ENCODE data around the gene DLGAP3.
"Not testable (repeated sequence)": the region's sequence is repeated elsewhere in the genome, so short reads cannot be mapped to it uniquely, and the experiment has no call there.

Gene DLGAP3

GRCh38 chr1:34929497-34929852 is at the start of gene DLGAP3:
DLGAP3 (minus strand) TSS chr1:34929650; CDS start chr1:34905383, 24,267 bp downstream.
- no peak for DNase-seq

GRCh38 chr1:34978921-34979320 is 49.5 kb upstream of the DLGAP3 start:
- no peak for DNase-seq

DNA sequence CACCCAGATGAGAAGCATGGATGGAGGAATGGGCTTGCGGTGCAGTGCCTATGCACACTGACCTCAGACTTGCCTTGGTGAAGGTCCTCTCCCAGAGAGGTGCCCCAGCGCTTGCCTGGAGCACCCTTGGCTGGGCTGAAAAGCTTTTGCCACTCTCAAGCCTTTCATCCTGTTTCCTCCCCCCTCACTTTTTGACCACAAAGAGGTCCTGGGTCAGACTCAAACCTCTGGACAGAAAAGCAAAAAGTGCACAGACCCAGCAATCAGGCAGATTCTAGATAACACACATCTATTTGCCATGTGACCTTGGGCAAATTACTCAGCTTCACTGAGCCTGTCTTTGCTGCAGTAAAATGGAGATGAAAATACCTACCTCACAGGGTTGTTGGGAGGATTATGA is 48.4 kb upstream of the DLGAP3 start:
- no peak for DNase-seq

GRCh38 chr1:34977210-34977471 is 47.7 kb upstream of the DLGAP3 start:
- no peak for DNase-seq

DNA sequence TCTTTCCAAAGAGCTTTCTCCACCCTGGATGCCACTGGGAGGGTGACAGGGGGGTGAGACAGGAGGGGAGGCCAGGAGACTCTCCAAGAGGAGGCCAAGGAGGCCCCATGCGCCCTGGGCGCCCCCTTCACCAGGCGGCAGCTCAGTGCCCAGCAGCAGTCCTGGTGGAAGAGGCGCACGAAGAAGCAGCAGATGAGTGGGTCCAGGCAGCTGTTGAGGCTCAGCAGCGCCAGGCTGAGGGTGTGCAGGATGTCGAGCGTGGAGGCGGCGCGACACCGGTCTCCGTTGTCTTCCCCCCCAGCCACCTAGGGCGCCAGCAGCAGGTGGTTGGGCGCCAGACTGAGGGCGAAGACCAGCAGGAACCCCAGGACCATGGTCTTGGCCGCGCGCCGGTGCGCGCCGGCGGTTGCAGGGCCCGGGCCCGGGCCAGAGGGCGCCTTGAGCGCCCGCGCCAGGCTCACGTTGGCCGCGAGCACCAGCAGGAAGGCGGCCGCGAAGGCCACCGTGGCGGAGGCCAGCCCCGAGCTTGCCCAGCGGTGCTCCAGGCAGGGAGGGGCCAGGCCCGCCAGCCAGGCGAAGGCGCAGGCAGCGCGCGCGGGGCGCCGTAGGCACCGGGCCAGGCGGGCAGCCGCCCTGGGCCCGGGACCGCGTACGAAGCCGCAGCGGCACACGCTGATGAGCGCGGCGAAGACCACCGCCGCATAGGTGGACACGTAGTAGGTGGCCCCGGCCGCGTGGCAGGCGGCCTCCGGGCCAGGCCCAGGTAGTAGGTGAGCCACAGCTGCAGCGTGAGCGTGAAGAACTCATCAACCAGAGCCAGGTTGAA is 47.1 kb upstream of the DLGAP3 start:
- DNase-seq, result no peak

GRCh38 chr1:34975771-34976170 is 46.3 kb upstream of the DLGAP3 start:
- no peak for DNase-seq

DNA sequence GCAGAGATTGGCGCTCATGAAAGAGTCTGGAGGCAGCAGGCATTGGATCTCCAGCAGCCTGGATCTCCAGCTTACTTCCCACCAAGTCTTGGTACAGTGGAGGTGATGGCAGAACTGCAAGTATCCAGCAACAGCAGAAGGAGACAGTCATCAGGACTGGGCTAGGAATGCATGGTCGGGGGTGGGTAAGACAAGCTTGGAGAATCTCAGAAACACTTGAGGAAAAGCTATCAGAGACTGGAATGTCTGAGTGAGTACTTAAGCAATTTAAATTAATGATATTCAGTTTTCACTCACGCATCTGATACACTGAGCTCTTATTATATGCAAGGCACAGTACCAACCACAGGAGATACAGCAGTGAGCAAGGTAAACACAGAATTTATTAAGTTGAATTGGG is 45.9 kb upstream of the DLGAP3 start:
- DNase-seq, result no peak

- no peak for DNase-seq
Observed at GRCh38 chr1:34974626-34975025, 45.2 kb upstream of the DLGAP3 start.

- DNase-seq, result no peak
Observed at GRCh38 chr1:34973326-34973725, 43.9 kb upstream of the DLGAP3 start.

GRCh38 chr1:34970829-34971228 is 41.4 kb upstream of the DLGAP3 start:
- DNase-seq, result no peak

DNA sequence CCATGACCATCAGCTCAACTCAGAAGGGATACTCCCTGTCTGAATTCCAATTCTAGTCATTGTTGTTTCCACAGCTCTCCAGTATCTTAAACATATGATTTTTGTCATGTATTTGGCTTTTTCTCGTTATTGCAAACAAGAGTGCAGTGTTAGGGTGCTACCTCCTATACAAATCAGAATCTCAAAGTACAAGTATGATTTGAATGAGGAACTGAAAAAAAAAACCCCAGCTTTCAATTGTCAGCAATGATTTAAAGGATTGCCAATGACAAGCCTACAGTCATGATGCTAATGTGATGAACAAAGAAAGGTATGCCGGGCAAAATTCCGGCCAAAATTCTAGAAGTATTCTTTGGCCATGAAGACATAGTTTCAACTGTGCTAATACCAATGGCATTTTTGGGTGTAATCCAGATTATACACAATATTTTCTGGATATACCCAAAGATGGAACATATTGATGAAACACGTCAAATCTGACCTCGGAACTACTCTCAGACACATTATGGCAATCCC is 40.8 kb upstream of the DLGAP3 start:
- DNase-seq, result no peak

GRCh38 chr1:34968297-34968696 is 38.8 kb upstream of the DLGAP3 start:
- DNase-seq, result not testable (repeated sequence)

DNA sequence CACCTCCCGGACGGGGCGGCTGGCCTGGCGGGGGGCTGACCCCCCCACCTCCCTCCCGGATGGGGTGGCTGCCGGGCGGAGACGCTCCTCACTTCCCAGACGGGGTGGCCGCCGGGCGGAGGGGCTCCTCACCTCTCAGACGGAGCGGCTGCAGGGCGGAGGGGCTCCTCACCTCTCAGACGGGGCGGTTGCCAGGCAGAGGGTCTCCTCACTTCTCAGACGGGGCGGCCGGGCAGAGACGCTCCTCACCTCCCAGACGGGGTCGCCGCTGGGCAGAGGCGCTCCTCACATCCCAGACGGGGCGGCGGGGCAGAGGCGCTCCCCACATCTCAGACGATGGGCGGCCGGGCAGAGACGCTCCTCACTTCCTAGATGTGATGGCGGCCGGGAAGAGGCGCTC is 38.2 kb upstream of the DLGAP3 start:
- DNase-seq, result not testable (repeated sequence)

DNA sequence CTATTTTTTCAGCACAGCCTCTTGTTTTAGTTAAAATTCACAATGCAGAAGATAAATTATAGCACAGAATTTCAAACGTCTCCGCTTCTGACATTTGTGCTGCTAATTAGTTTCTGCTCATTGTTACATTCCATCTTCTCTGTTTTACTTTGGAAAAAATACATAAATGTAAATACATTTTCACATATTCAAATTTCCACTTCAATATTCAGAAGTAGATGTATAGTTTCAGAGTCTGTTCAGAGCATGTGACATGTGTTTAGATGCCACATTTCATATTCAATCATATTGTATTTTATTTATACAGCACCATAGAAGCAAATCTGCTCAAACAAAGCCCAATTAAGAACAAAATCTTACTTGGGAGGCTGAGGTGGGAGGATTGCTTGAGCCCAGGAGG is 36.1 kb upstream of the DLGAP3 start:
- DNase-seq, result no peak

GRCh38 chr1:34950428-34950827 is 21.0 kb upstream of the DLGAP3 start:
- no peak for DNase-seq

- DNase-seq, result not testable (repeated sequence)
Observed at GRCh38 chr1:34948739-34949138, 19.3 kb upstream of the DLGAP3 start.

DNA sequence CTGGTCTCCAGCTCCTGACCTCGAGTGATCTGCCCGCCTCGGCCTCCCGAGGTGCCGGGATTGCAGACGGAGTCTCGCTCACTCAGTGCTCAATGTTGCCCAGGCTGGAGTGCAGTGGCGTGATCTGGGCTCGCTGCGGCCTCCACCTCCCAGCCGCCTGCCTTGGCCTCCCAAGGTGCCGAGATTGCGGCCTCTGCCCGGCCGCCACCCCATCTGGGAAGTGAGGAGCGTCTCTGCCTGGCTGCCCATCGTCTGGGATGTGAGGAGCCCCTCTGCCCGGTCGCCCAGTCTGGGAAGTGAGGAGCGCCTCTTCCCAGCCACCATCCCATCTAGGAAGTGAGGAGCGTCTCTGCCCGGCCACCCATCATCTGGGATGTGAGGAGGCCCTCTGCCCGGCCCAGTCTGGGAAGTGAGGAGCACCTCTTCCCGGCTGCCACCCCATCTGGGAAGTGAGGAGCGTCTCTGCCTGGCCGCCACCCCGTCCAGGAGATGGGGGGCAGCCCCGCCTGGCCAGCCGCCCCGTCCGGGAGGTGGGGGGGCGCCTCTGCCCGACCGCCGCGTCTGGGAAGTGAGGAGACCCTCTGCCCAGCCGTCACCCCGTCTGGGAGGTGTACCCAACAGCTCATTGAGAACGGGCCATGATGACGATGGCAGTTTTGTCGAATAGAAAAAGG is 18.3 kb upstream of the DLGAP3 start:
- DNase-seq, result not testable (repeated sequence)

DNA sequence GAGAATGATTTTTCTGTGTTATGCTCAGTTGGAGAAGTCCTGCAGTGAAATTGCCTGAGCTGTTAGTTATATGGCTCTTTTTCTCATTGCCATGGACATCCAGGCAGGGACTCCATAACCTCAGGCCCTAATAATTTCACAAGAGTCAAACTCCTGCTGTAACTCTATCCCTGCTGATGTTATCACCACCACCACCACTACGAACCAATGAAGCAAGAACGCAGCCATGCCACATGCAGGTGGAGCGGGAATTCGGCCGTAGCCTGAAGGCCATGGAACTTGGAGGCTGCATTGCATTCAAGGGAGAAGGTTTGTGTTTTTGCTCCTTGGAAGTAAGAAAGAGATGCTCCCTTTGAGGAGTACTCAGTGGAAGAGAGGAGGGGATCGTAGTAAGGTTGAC is 16.8 kb upstream of the DLGAP3 start:
- no peak for DNase-seq

GRCh38 chr1:34941798-34942197 is 12.3 kb upstream of the DLGAP3 start:
- not testable (repeated sequence) for DNase-seq

- no peak for DNase-seq
Observed at GRCh38 chr1:34930702-34931071, 1.2 kb upstream of the DLGAP3 start.

DNA sequence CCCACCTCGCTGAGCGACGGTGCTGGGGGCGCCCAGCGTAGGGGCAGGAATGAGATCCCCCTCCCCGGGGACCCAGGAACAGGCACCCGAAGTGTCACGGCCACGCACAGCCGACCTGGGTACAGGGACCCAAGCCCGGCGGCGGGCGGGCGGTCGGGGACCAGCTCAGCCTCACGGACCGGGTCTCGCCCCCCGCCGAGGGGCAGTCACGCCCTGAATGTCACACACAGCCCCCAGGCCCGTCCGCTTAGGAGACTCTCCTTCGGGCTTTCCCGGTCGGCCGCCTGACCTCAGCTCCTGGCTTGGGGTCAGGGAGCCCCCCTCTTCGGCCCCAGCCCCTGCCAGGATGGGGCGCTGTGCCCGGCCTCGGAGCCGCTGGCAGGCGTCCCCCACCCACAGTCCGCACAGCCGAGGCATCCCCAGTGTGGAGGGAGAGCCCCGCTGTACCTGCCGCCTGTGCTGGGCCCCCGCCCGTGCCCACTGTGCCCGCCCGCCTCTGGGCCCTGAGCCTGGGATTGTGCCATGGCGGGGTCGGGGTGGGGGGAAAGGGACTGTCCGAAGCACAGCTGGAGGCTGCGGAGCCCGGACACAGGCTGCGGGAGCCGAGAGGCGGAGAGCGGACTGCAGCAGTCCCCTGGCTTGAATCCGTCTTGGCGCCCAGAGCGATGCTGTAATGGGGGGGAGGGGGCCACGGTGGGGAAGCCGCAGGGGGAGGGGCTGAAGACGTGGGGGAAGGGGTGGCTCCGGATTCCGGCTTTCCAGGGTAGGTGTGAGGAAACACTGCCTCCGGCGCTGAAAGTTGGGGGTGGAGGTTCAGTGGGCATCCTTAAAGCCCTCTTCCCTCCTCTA is 627 bp upstream of the DLGAP3 start:
- DNase-seq, result no peak

GRCh38 chr1:34928699-34929496 is 552 bp downstream of the DLGAP3 start:
- DNase-seq, result no peak

All from amniotic stem cell (primary cell).